ENCODE results near the gene SEMA6C.
A peak's percentile ranks its signal among the peaks of the same experiment; 100 is the strongest.

SEMA6C gene

DNA sequence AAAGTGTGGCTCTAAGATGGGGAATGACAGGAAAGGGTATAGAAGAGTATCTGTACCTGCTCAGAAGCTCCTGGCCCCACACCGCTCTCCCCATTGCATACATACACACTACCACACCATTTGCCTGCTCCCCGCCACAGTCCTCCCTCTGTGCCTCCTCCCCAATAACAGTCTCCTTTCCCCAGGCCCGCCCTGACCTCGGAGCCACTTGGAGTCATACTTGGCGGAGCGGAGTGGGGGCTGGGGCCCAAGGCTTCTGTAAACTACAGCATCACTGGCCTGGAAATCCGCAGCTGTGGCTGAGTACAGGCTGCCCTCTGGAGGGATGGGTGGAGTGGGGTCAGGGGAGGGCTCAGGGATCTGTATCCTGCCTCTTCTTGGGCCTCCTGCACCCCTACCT is 8.6 kb downstream of the SEMA6C start:
- intact Hi-C loops (cut with DNase I; ENCODE audit: low total_unique reads): no loop called here
- Histone ChIP-seq H3K27ac (no peak overlapping the region), H3K4me3 (no peak overlapping the region), H3K9me3 (no peaks in the 10 kb centered on the region), H3K36me3 (peaks cover 0 to 71% (median 5%) of the 10 kb centered on the region in 3 donors), H3K4me1 (peaks cover 0 to 5% (median under 1%) of the 10 kb centered on the region in 4 donors), H3K27me3 (no peaks in the 10 kb centered on the region)
- DNase-seq: peak in 1 of 2 donors; percentile 50
- TF ChIP-seq, protein P1, sequence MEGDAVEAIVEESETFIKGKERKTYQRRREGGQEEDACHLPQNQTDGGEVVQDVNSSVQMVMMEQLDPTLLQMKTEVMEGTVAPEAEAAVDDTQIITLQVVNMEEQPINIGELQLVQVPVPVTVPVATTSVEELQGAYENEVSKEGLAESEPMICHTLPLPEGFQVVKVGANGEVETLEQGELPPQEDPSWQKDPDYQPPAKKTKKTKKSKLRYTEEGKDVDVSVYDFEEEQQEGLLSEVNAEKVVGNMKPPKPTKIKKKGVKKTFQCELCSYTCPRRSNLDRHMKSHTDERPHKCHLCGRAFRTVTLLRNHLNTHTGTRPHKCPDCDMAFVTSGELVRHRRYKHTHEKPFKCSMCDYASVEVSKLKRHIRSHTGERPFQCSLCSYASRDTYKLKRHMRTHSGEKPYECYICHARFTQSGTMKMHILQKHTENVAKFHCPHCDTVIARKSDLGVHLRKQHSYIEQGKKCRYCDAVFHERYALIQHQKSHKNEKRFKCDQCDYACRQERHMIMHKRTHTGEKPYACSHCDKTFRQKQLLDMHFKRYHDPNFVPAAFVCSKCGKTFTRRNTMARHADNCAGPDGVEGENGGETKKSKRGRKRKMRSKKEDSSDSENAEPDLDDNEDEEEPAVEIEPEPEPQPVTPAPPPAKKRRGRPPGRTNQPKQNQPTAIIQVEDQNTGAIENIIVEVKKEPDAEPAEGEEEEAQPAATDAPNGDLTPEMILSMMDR (IDR thresholded peaks at IDR 0.05): no peak

DNA sequence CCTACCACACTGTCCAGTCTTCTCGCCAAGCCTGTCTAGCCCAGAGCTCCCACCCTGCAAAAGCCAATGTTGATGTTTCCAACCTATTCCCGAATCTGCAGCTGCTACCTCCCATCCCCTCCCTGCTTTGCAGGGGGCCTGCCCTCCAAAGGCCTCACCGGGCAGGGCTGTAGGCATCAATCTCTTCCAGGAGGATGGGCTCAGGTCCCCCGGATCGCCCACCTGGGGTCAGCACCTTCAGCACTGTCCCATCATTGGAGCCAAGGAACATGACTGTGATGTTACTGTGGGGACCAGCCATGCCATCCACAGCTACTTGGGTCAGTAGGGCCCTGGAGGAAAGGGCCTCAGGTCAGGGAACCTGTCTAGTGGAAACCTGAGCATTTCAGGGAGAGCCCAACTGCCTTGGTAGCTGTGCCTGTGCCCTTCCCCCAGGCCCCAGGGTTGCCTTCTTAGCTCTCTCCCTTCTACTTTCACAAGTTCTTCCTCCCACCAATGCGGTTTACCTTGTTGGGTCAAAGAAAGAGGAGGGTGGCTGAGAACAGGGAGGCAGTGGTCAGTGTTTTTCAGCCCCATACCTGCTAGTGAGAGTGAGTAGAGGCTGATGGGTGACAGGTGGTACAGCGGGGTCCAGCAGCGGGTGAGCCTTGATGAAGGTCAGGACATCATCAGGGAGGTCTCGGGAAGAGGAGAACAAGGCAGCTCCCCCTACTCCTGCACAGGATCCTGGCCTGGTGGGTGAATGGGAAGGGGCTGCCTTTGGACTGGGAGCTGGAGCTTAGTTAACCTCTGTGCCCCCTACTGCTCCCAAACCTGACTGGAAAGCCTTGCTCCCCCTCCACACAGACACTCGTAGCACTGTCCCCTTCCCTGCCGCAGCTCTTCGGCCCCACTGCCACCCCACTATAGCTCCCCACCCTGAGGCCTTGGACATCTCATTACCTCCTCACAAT is 10.7 kb downstream of the SEMA6C start:
- no peak overlapping the region for H3K27ac ChIP-seq
- H3K27me3 ChIP-seq: no peaks in the 10 kb centered on the region
- no peaks in the 10 kb centered on the region for H3K9me3 ChIP-seq
- H3K4me3 ChIP-seq: no peak overlapping the region
- TF ChIP-seq, protein P1 (IDR thresholded peaks at IDR 0.05): no peak
- H3K4me1 ChIP-seq: peaks cover 0 to 11% (median 4%) of the 10 kb centered on the region in 4 donors
- peak in 1 of 2 donors; percentile 31 for DNase-seq
- intact Hi-C loops (cut with DNase I; ENCODE audit: low total_unique reads): no loop called here
- H3K36me3 ChIP-seq: peaks cover 0 to 62% (median 5%) of the 10 kb centered on the region in 3 donors

DNA sequence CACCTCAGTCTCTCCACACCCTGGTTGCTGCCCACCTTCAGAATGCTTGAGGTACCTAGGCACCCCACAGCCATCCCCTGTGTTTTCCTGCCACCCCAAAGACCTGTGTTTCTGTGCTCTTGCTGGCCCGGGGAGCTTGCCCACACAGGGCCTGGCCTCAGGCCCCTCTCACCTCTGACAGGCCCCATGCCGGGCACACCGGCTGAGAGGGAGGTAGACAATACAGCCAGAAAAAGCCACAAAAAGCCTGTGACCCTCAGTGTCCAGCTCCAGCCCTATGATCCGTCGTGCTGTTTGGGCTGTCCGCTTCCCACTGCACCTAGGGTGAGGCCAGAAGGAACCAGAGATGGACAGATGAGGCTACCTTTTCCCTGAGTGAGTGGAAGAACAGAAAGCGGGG is 11.4 kb downstream of the SEMA6C start:
- no peak overlapping the region for H3K4me3 ChIP-seq
- TF ChIP-seq, protein P1 (IDR thresholded peaks at IDR 0.05): no peak
- no peaks in the 10 kb centered on the region for H3K9me3 ChIP-seq
- H3K27ac ChIP-seq: no peak overlapping the region
- intact Hi-C loops (cut with DNase I; ENCODE audit: low total_unique reads): no loop called here
- DNase-seq: peak in 1 of 2 donors; percentile 42
- no peaks in the 10 kb centered on the region for H3K27me3 ChIP-seq
- H3K4me1 ChIP-seq: peaks cover 0 to 14% (median 4%) of the 10 kb centered on the region in 4 donors
- H3K36me3 ChIP-seq: peaks cover 0 to 57% (median 5%) of the 10 kb centered on the region in 3 donors

DNA sequence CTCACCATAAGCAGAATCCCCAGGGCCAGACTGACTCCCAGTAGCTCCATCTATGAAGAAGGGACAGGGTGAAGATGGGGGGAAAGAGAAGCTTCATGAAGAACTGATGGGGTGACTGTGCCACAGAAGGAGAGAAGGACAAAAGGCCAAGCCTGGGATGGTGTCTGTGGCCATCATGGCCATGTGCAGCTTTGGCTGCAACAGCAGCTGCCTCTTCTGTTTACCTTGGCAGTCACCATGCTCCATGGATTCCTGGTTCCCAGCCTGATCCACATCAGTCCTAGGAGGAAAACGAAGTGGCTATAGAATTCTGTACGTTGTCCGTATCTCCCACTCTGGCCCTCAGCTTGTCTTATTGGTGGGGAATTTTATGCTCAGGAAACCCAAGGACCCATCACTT is 12.0 kb downstream of the SEMA6C start:
- H3K4me1 ChIP-seq: peaks cover 0 to 14% (median 4%) of the 10 kb centered on the region in 4 donors
- H3K9me3 ChIP-seq: no peaks in the 10 kb centered on the region
- H3K27me3 ChIP-seq: no peaks in the 10 kb centered on the region
- H3K36me3 ChIP-seq: peaks cover 0 to 51% (median 5%) of the 10 kb centered on the region in 3 donors
- TF ChIP-seq, protein P1 (IDR thresholded peaks at IDR 0.05): no peak
- peak in 1 of 2 donors; percentile 20 for DNase-seq
- no peak overlapping the region for H3K4me3 ChIP-seq
- intact Hi-C loops (cut with DNase I; ENCODE audit: low total_unique reads): no loop called here
- no peak overlapping the region for H3K27ac ChIP-seq

DNA sequence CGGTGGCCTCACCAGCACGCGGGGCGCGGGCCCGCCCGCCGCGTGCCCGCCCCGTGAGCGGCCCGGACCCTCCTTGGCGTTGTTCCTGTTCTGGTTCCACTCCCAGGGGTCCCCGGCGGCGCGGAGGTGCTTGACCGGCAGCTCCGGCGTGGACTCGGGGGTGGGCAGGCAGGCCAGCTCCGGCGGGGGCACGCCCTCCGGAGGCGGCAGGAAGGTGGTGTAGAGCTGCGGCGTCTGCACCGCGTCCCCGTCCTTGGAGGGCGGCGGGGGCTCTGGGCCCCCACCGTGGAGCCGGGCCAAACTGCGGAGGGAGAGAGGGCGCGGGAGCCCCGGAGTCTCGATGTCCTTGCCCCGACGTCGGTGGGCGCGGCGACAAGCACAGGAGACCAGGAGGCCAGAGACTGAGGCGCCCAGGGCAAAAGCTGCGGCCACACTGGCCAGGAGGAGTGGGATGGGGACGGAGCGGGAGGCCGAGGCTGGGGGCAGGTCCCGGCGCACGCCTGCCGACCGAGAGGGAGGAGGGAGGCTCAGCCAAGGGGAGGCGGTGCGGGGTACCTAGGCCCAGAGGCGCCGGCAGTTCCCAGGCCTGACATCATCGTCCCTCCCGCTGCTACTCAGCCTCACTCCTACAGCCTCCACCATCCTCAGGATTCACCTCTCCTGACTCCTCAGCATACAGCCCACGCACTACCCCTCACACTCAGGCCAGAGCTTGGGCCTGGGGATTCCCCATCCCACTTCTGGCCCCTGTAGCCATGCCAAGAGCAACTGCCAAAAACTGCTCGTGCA is 13.2 kb downstream of the SEMA6C start:
- Histone ChIP-seq H3K27me3 (no peaks in the 10 kb centered on the region), H3K36me3 (peaks cover 0 to 42% (median 5%) of the 10 kb centered on the region in 3 donors), H3K4me3 (no peak overlapping the region), H3K27ac (no peak overlapping the region), H3K4me1 (peaks cover 0 to 14% (median 4%) of the 10 kb centered on the region in 4 donors), H3K9me3 (no peaks in the 10 kb centered on the region)
- TF ChIP-seq, protein P1 (IDR thresholded peaks at IDR 0.05): no peak
- intact Hi-C loops (cut with DNase I; ENCODE audit: low total_unique reads): no loop called here
- DNase-seq: peak in 1 of 2 donors; percentile 65
